Neural crest cell (in vitro differentiated cells): ENCODE measurements around the gene HLA-DQB1. TPM values are rescaled to one million over a fixed set of nuclear protein-coding genes. Genes with fewer than 3 reads are reported as not detected.
"Not testable (repeated sequence)": the region's sequence is repeated elsewhere in the genome, so short reads cannot be mapped to it uniquely, and the experiment has no call there.

Experiments used
- DNase-seq: peaks from one replicate; pipeline ENCODE4 v3.0.0; 2021; ENCODE audit warnings: low read depth, mixed read lengths, low spot score
- H3K27ac Mint-ChIP-seq: one replicate; pipeline ENCODE4 v1.8.0; 2021; ENCODE audit warnings: mild to moderate bottlenecking, mixed read lengths; ENCODE audit not compliant: unreplicated experiment
- H3K27me3 Mint-ChIP-seq: 2 replicates; pipeline ENCODE4 v1.8.0; 2021; ENCODE audit warnings: low read depth, mild to moderate bottlenecking, mixed read lengths
- H3K36me3 Mint-ChIP-seq: 2 replicates; pipeline ENCODE4 v1.8.0; 2021; ENCODE audit warnings: low read depth, mild to moderate bottlenecking, mixed read lengths
- H3K4me1 Mint-ChIP-seq: 2 replicates; pipeline ENCODE4 v1.8.0; 2021; ENCODE audit warnings: mixed read lengths
- H3K4me3 Mint-ChIP-seq: one replicate; pipeline ENCODE4 v1.8.0; 2021; ENCODE audit warnings: mild to moderate bottlenecking, mixed read lengths
- H3K9me3 Mint-ChIP-seq: 2 replicates; pipeline ENCODE4 v1.8.0; 2021; ENCODE audit warnings: mixed read lengths
- CTCF ChIP-seq: fragments of 200-600 bp; sonication (generic); conservative IDR thresholded peaks from 2 replicates; pipeline ENCODE4 v1.5.0; 2021; ENCODE audit warnings: antibody characterized with exemption, mild to moderate bottlenecking
- total RNA-seq: library from RNA; stranded (reverse); gene quantifications from 2 replicates; pipeline ENCODE4 v1.2.1, GENCODE V29; 2021

HLA-DQB1 gene
- total RNA-seq, 1 donor from 2014 or later: 0.23 TPM

GRCh38 chr6:32680055-32680454 lies 13.6 kb upstream of the HLA-DQB1 start:
- peaks cover 36% of the 10 kb centered on the region for H3K27me3 Mint-ChIP-seq
- H3K4me3 Mint-ChIP-seq: no peak overlapping the region
- H3K9me3 Mint-ChIP-seq: peaks cover 9% of the 10 kb centered on the region
- H3K36me3 Mint-ChIP-seq: no peaks in the 10 kb centered on the region
- no peak for TF ChIP-seq CTCF
- DNase-seq: no peak
- no peak overlapping the region for H3K27ac Mint-ChIP-seq
- H3K4me1 Mint-ChIP-seq: no peaks in the 10 kb centered on the region

- Mint-ChIP-seq H3K4me1 (no peaks in the 10 kb centered on the region), H3K27ac (no peak overlapping the region), H3K4me3 (no peak overlapping the region), H3K27me3 (peaks cover 39% of the 10 kb centered on the region), H3K9me3 (peaks cover 9% of the 10 kb centered on the region), H3K36me3 (no peaks in the 10 kb centered on the region)
- TF ChIP-seq CTCF: no peak
- no peak for DNase-seq
Measured at GRCh38 chr6:32679492-32679891, 13.0 kb upstream of the HLA-DQB1 start.

GRCh38 chr6:32674123-32674522 lies 7.7 kb upstream of the HLA-DQB1 start:
- not testable (repeated sequence) for H3K4me3 Mint-ChIP-seq, H3K36me3 Mint-ChIP-seq, DNase-seq, H3K27ac Mint-ChIP-seq, H3K4me1 Mint-ChIP-seq
- Mint-ChIP-seq H3K9me3 (peaks cover 17% of the 10 kb centered on the region), H3K27me3 (peaks cover 39% of the 10 kb centered on the region)

- Mint-ChIP-seq H3K27me3 (peaks cover 60% of the 10 kb centered on the region), H3K9me3 (peaks cover 11% of the 10 kb centered on the region)
- H3K27ac Mint-ChIP-seq, H3K4me1 Mint-ChIP-seq, H3K4me3 Mint-ChIP-seq, H3K36me3 Mint-ChIP-seq, DNase-seq: not testable (repeated sequence)
Measured at GRCh38 chr6:32671908-32672307, 5.5 kb upstream of the HLA-DQB1 start.

- no peak for DNase-seq
- TF ChIP-seq CTCF: no peak
- peaks cover 70% of the 10 kb centered on the region for H3K27me3 Mint-ChIP-seq
- H3K4me3 Mint-ChIP-seq: no peak overlapping the region
- peaks cover 11% of the 10 kb centered on the region for H3K4me1 Mint-ChIP-seq
- no peak overlapping the region for H3K27ac Mint-ChIP-seq
- peaks cover 3% of the 10 kb centered on the region for H3K36me3 Mint-ChIP-seq
- peaks cover 9% of the 10 kb centered on the region for H3K9me3 Mint-ChIP-seq
Measured at GRCh38 chr6:32669893-32670292, 3.4 kb upstream of the HLA-DQB1 start.

GRCh38 chr6:32669240-32669639 lies 2.8 kb upstream of the HLA-DQB1 start:
- no peak overlapping the region for H3K4me3 Mint-ChIP-seq
- peaks cover 8% of the 10 kb centered on the region for H3K9me3 Mint-ChIP-seq
- H3K36me3 Mint-ChIP-seq: peaks cover 3% of the 10 kb centered on the region
- H3K4me1 Mint-ChIP-seq: peaks cover 11% of the 10 kb centered on the region
- TF ChIP-seq CTCF: no peak
- DNase-seq: no peak
- H3K27ac Mint-ChIP-seq: no peak overlapping the region
- peaks cover 70% of the 10 kb centered on the region for H3K27me3 Mint-ChIP-seq
